ENCODE measurements around the gene LIN7B.

DNA sequence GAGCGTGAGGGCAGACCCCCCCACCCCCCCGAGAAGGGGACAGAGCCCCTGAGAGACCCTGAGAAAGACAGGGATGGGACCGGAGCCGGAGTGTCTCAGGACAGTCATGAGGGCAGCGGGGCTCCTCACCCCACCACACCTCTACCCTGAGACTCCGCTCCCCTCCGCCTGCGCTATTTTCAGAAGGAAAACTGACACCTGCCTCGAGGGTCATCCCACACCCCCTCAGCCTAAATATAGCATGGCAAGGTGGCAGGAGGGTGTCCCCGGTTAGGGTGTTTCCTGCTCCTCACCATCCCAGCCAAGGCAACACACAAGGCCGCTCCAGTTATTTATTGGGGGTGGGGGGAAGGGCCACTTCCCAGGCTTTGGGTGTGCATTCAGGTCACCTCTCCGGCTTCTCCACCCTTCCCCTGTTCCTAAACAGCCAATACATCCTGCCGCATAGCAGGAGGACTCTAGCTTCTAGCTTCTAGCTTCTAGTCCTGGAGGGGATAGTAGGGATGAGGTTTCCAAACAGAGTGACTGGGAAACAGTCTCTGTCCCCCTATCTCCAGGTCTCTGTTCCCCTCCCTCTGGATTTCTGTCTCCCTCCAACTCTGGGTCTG is 48.2 kb upstream of the LIN7B start:
- TF ChIP-seq EZH2 (IDR thresholded peaks at IDR 0.05) (no peak), POLR2AphosphoS5 (IDR thresholded peaks at IDR 0.05; ENCODE audit: borderline replicate concordance, low read depth, low read length) (no peak)
